AG04450 (cell line): ENCODE measurements around the gene TRIM44. TPM values are rescaled to one million over a fixed set of nuclear protein-coding genes. Genes with fewer than 3 reads are reported as not detected.

Experiments used
- CTCF ChIA-PET: fragments of 300-600, 350-600 bp; formaldehyde crosslinking; extraction: SDS; loops from one replicate; lab custom pipeline; 2022; ENCODE audit warnings: antibody characterized with exemption, inconsistent platforms; lab: Charles Lee
- POLR2A ChIA-PET: fragments of 350-600 bp; formaldehyde crosslinking; extraction: SDS; loops from one replicate; lab custom pipeline; 2021; ENCODE audit warnings: antibody characterized with exemption, inconsistent platforms; lab: Yijun Ruan, JAX
- DNase-seq: peaks from one replicate; pipeline ENCODE4 v3.0.0-alpha.2; 2011; ENCODE audit warnings: low read depth, low spot score
- H3K27ac ChIP-seq: one replicate; pipeline ENCODE4 v1.5.1; 2012; ENCODE audit warnings: low read depth, low read length, control low read depth
- H3K27me3 ChIP-seq: one replicate; pipeline ENCODE4 v1.6.0; 2012; ENCODE audit warnings: low read length; ENCODE audit not compliant: control insufficient read depth, insufficient read depth
- H3K4me3 ChIP-seq: 2 replicates; pipeline ENCODE4 v1.5.1; 2011; ENCODE audit warnings: mild to moderate bottlenecking, low read depth, low read length, control low read depth
- H3K9me3 ChIP-seq: 2 replicates; pipeline ENCODE4 v1.5.1; 2012; ENCODE audit warnings: low read length; ENCODE audit not compliant: control insufficient read depth, insufficient read depth
- polyA plus RNA-seq: library from polyadenylated mRNA; depleted of rRNA; stranded (reverse); fragments of >200 nt; gene quantifications from 2 replicates; pipeline ENCODE4 v1.2.3, GENCODE V29; 2011
- TF ChIP-seq, protein P1 (sequence below): IDR thresholded peaks from 2 replicates; pipeline ENCODE4 v1.5.1; 2011; ENCODE audit warnings: low read depth, low read length, control low read depth, inconsistent platforms

The TRIM44 gene
- polyA plus RNA-seq, 1 experiment, result 70.7 TPM

- H3K9me3 ChIP-seq, result no peaks in the 10 kb centered on the region
- no peaks in the 10 kb centered on the region for H3K27me3 ChIP-seq
- POLR2A ChIA-PET, result no interaction called here
- TF ChIP-seq, protein P1, sequence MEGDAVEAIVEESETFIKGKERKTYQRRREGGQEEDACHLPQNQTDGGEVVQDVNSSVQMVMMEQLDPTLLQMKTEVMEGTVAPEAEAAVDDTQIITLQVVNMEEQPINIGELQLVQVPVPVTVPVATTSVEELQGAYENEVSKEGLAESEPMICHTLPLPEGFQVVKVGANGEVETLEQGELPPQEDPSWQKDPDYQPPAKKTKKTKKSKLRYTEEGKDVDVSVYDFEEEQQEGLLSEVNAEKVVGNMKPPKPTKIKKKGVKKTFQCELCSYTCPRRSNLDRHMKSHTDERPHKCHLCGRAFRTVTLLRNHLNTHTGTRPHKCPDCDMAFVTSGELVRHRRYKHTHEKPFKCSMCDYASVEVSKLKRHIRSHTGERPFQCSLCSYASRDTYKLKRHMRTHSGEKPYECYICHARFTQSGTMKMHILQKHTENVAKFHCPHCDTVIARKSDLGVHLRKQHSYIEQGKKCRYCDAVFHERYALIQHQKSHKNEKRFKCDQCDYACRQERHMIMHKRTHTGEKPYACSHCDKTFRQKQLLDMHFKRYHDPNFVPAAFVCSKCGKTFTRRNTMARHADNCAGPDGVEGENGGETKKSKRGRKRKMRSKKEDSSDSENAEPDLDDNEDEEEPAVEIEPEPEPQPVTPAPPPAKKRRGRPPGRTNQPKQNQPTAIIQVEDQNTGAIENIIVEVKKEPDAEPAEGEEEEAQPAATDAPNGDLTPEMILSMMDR, result no peak
- no peak for DNase-seq
- no peak overlapping the region for H3K4me3 ChIP-seq
- CTCF ChIA-PET, result interaction anchor here (0.5 to 4.1 kb wide), 3 partner anchors 9 to 453 kb away, joined by 3 to 88 read pairs (median 3); no protein-coding TSS in a partner anchor
- no peak overlapping the region for H3K27ac ChIP-seq
Observed at GRCh38 chr11:35812828-35813227, 150.3 kb downstream of the TRIM44 start.

GRCh38 chr11:35814081-35814695 lies 151.6 kb downstream of the TRIM44 start:
- ChIA-PET CTCF (interaction anchor here (4.1 kb wide), 1 partner anchor 8 kb away, joined by 88 read pairs; no protein-coding TSS in a partner anchor), POLR2A (interaction anchor here (0.7 kb wide), 1 partner anchor 27 kb away, joined by 5 read pairs; no protein-coding TSS in a partner anchor)
- Histone ChIP-seq H3K27me3 (no peaks in the 10 kb centered on the region), H3K9me3 (no peaks in the 10 kb centered on the region), H3K27ac (no peak overlapping the region), H3K4me3 (no peak overlapping the region)
- TF ChIP-seq, protein P1, result no peak
- DNase-seq, result no peak

DNA sequence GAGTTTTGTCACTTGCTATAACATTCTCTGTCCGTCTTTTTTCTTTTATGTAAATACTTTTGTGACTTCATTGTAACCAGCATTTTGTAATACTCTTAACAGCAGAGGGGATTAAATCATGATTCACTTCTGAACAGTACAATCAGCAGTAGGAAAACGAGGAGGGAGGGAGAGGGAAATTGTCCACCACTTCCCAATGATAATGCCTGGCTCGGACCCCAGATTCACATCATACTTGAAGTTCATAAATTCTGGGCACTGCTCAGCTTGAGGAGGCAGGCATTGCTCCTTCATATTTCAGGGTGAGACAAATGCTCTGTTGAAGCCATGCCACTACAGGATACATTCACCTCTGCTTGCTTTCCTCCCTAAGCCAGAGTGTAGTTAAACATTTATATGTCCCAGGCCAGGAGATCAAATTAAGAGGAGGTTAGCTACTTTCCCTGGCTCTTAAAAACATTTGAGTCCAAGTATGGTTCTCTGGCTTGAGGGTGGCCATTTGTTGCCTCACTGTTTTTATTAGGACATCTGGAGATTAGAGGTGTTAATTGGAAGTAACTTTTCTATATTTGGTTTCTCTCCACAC lies 152.2 kb downstream of the TRIM44 start:
- DNase-seq, result no peak
- Histone ChIP-seq H3K9me3 (no peaks in the 10 kb centered on the region), H3K27ac (no peak overlapping the region), H3K27me3 (no peaks in the 10 kb centered on the region), H3K4me3 (no peak overlapping the region)
- TF ChIP-seq, protein P1, result no peak
- ChIA-PET POLR2A (no interaction called here), CTCF (interaction anchor here (4.1 kb wide), 1 partner anchor 7 kb away, joined by 88 read pairs; no protein-coding TSS in a partner anchor)

DNA sequence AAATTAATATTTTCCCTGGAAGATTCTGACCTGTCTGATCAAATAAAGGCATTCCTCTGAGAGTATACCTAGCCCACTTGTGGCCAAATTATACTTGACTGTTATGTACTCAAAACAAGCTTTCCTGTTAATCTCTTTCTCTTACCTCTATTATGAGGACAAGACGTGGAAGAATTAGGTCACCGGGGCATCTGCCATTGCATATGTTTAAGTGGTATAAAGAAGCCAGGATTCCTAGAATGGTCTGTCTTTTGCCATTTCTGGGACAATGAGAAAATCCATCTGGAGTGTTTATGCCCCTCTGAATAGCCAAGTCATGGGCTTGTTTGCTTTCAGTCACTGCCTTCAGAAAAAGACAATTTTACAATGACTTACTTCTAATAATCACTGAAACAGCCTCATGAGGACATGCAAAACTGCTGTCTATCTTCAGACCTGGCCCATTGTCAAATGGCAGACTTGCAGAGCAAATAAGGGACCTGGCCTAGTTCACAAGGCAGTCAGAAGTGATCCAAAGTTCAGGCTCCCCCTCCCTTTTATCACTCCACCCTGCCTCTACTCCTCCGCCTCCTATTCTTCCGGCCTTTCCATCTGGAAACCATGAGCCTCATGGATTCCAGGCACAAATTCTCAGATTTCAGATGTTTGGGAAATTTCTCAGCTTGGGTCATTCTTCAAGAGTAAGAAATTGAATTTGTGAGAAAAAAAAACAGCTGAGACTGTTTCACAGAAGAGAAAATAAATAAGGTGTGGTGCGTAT lies 153.2 kb downstream of the TRIM44 start:
- Histone ChIP-seq H3K9me3 (no peaks in the 10 kb centered on the region), H3K27me3 (no peaks in the 10 kb centered on the region), H3K27ac (no peak overlapping the region), H3K4me3 (no peak overlapping the region)
- POLR2A ChIA-PET, result no interaction called here
- TF ChIP-seq, protein P1, result no peak
- no peak for DNase-seq
- CTCF ChIA-PET, result no interaction called here

- no peaks in the 10 kb centered on the region for H3K27me3 ChIP-seq
- POLR2A ChIA-PET, result no interaction called here
- no peak for DNase-seq
- TF ChIP-seq, protein P1, result no peak
- CTCF ChIA-PET, result interaction anchor here (1.5 to 5.0 kb wide), 13 partner anchors 8 to 461 kb away, joined by 4 to 144 read pairs (median 37); no protein-coding TSS in a partner anchor
- no peak overlapping the region for H3K4me3 ChIP-seq
- H3K27ac ChIP-seq, result no peak overlapping the region
- H3K9me3 ChIP-seq, result no peaks in the 10 kb centered on the region
Observed at GRCh38 chr11:35820614-35821013, 158.0 kb downstream of the TRIM44 start.
